GM21390 (cell line): ENCODE data around the gene PRKAG3.
"Not testable (repeated sequence)": the region's sequence is repeated elsewhere in the genome, so short reads cannot be mapped to it uniquely, and the experiment has no call there.

Experiments
- ATAC-seq: cut with Tn5 transposase; IDR thresholded peaks from one replicate; pipeline ENCODE4 v1.9.1; 2021; ENCODE audit not compliant: unreplicated experiment

The PRKAG3 gene

GRCh38 chr2:218783688-218784087, 47.9 kb downstream of the PRKAG3 start:
- no peak for ATAC-seq

- ATAC-seq: no peak
Observed at GRCh38 chr2:218782528-218782844, 49.1 kb downstream of the PRKAG3 start.

DNA sequence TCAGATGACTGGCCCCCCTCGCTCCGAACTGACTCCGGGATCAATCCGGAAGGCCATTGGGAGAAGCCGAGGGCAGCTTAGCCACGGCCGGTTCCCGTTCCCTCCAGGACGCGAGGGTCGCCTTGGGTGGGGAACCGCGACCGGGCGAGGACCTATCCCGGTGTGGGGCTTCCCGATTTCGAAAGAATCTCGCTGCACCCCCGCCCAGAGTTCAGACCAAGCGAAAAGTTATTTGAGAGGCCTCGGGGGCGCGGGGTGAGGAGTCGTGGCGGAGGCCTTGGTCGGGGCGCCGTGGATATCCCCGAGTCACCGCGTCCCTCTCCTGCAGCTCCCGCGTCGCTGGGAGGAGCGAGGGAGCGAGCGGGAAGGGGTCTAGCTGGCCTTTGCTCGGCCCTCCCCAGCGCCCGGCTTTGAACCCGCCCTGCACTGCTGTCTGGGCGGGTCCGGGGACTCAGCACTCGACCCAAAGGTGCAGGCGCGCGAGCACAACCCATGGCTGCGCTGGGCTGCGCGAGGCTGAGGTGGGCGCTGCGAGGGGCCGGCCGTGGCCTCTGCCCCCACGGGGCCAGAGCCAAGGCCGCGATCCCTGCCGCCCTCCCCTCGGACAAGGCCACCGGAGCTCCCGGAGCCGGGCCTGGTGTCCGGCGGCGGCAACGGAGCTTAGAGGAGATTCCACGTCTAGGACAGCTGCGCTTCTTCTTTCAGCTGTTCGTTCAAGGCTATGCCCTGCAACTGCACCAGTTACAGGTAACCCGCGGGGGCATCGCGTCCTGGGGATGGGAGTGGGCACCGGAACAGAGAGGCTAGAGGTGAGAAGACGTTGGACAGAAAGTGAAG, 49.7 kb downstream of the PRKAG3 start, which contains the start of gene CYP27A1:
CYP27A1 (plus strand) TSS at position 457 of the 837 bp plus-strand sequence; CDS start at position 493, 36 bp downstream.
- ATAC-seq: no peak

GRCh38 chr2:218780851-218781690, 50.5 kb downstream of the PRKAG3 start:
- no peak for ATAC-seq

DNA sequence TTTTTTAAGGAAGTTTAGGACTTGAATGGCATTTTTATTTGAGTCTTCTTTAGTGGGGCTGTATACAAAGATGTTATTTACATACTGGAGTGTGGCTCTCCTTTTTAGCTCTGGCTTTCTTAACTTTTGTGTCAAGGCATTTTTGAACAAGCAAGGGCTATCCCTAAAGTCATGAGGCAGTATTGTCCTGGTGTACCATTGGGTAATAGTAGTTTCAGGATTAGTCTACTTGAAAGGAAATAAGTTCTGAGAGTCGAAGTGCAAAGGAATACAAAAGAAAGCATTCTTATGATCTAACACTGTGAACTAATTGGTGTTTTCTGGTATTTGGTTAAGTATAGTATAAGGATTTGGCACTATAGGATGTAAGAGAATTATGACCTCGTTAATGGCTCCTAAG, 51.6 kb downstream of the PRKAG3 start:
- no peak for ATAC-seq

DNA sequence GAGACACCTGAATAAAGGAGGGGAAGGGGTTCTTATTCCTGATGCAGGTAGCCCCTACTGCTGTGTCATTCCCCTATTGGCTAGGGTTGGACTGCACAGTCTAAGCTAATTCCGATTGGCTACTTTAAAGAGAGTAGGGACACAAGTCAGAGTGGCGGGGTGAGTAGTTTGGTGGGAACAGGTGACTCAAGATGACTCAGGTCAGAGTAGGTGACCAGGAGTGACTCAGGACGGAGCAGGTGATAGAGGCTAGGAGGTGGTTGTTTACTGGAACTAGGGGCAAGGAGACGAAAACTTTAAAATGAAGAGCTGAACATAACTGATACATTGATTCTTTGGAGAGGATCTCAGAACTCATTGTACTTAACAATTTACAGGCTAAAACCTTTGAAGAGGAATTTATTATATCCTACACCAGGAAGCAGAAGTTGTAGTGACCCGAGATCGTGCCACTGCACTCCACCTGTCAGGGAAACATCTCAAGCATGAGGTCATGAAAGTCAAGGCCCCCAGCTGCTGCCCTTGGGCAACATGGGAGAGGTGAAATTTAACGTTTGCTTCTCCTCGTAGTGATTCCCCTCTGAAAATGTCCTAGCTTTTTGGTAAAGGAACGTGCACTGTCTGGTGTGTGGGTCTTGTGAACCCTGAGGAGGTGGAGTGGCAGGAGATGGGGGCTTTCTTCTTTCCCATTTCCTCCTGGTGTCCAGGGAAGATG, 54.2 kb downstream of the PRKAG3 start:
- ATAC-seq: no peak

GRCh38 chr2:218776488-218776887, 55.1 kb downstream of the PRKAG3 start:
- no peak for ATAC-seq

GRCh38 chr2:218773881-218774280, 57.7 kb downstream of the PRKAG3 start:
- ATAC-seq: no peak

DNA sequence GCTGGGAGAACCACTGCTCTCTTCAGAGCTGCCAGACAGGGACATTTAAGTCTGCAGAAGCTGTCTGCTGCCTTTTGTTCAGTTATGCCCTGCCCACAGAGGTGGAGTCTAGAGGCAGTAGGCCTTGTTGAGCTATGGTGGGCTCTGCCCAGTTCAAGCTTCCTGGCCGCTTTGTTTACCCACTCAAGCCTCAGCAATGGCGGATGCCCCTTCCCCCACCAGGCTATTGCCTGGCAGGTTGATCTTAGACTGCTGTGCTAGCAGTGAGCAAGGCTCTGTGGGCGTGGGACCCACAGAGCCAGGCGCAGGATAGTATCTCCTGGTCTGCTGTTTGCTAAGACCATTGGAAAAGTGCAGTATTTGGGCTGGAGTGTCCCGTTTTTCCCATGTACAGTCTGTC, 58.8 kb downstream of the PRKAG3 start:
- ATAC-seq: not testable (repeated sequence)
